Skeletal muscle satellite cell (primary cell): ENCODE data around the gene ANKMY2.

ENCODE experiments used
- H3K27me3 ChIP-seq: 2 replicates; pipeline ENCODE4 v1.7.0; 2013; ENCODE audit warnings: low read length; ENCODE audit not compliant: control insufficient read depth, insufficient read depth
- H3K36me3 ChIP-seq: 2 replicates; pipeline ENCODE4 v1.7.0; 2013; ENCODE audit warnings: mild to moderate bottlenecking, control low read depth, low read length; ENCODE audit not compliant: insufficient read depth
- H3K4me1 ChIP-seq: 2 replicates; pipeline ENCODE4 v1.7.0; 2013; ENCODE audit warnings: low read length; ENCODE audit not compliant: control insufficient read depth, insufficient read depth
- H3K4me2 ChIP-seq: 2 replicates; pipeline ENCODE4 v1.7.0; 2013; ENCODE audit warnings: mild to moderate bottlenecking, low read length
- H3K4me3 ChIP-seq: 2 replicates; pipeline ENCODE4 v1.7.0; 2013; ENCODE audit warnings: low read length
- H3K9ac ChIP-seq: 2 replicates; pipeline ENCODE4 v1.7.0; 2013; ENCODE audit warnings: mild to moderate bottlenecking, low read depth, low read length, moderate library complexity
- H3K9me3 ChIP-seq: replicated peaks from 2 replicates; pipeline ENCODE4 v1.7.0; 2013; ENCODE audit warnings: mild to moderate bottlenecking, control low read depth, low read length

The ANKMY2 gene

DNA sequence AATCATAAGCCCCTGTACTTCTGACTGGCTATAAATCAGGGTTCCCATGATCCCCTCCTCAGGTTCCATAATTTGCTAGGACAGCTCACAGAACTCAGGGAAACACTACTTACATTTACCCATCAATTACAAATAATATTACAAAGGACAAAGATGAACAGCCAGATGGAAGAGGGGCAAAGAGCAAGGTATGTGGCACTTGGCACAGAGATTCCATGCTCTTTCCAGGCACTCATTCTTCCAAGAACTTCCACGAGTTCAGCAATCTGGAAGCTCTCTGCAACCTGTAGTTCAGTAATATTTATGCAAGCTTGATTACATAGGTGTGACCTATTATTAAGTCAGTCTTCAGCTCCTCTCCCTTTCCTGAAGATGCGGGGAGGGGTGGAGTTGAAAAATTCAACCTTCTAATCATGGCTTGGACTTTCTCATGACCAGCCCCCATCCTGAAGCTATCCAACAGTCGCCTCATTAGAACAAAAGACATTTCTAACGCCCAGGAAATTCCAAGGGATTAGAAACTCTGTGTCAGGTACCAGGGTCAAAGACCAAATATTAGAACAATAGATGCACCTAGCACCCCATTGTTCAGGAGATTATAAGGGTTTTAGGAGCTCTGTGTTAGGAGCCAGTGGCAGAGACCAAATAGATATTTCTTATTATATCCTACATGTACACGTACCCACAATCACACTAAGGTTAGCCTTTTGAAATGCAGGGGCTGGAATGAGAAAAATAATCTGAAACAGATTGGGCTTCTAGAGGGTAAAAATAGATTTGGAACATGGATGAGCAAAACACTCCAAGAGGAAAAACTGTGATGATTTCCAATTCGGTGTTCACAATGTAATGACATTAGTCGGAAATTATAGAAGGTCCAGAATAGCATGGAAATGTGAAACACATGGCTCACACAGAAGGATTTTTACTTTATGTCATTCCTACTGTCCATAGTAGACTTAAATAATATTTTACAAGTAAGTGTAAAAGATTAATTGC, 7.0 kb downstream of the ANKMY2 start:
- H3K9ac ChIP-seq, result no peak overlapping the region
- H3K4me3 ChIP-seq, result no peak overlapping the region
- no peaks in the 10 kb centered on the region for H3K4me1 ChIP-seq
- H3K9me3 ChIP-seq, result no peaks in the 10 kb centered on the region
- H3K4me2 ChIP-seq, result no peak overlapping the region
- no peaks in the 10 kb centered on the region for H3K27me3 ChIP-seq
- H3K36me3 ChIP-seq, result no peaks in the 10 kb centered on the region

DNA sequence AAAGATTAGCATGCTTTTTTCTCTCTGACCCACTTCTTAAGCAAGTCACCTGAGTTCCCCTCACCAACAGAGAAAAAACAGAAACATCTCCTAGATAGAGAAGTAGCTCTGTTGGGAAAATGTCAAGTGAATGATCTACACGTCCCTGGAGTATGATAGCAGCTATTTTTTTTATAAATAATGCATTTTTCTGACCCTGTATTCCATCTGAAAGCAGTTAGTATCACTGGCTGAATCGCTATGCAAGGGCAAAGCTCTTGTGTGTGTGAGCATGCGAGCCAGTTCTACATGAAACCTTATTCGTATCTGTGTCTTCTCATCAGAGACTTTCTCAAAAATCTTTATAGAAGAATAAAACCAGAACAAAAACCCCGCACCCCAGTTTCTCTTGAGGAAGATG, 8.2 kb downstream of the ANKMY2 start:
- Histone ChIP-seq H3K9me3 (no peaks in the 10 kb centered on the region), H3K27me3 (no peaks in the 10 kb centered on the region), H3K4me2 (no peak overlapping the region), H3K4me3 (no peak overlapping the region), H3K9ac (no peak overlapping the region), H3K4me1 (no peaks in the 10 kb centered on the region), H3K36me3 (no peaks in the 10 kb centered on the region)

DNA sequence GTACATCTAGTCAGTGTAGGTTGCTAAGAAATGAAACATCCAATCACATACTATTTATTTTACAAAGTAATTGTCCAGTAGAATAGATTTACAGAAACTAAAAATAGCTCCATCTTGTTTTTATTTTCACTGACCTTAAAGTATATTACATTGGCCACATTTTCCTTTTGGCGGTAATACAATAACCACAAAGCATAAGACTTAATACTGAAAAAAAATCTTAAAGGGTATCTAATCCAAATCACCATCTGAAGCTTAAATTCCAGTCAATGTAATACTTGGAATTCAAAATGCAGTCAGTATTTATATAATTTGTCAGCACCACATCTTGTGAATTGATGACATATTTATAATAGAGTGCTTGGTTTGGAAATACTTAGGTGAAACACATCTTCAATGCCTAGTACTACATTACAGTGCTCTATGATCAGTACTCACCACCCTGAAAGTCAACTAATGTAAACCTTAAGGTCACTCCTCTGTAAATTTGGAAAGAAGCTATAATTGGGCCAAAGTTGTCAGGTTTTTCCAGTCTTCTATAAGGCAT, 8.9 kb downstream of the ANKMY2 start:
- Histone ChIP-seq H3K4me3 (no peak overlapping the region), H3K9ac (no peak overlapping the region), H3K9me3 (no peaks in the 10 kb centered on the region), H3K27me3 (no peaks in the 10 kb centered on the region), H3K36me3 (no peaks in the 10 kb centered on the region), H3K4me2 (no peak overlapping the region), H3K4me1 (no peaks in the 10 kb centered on the region)

DNA sequence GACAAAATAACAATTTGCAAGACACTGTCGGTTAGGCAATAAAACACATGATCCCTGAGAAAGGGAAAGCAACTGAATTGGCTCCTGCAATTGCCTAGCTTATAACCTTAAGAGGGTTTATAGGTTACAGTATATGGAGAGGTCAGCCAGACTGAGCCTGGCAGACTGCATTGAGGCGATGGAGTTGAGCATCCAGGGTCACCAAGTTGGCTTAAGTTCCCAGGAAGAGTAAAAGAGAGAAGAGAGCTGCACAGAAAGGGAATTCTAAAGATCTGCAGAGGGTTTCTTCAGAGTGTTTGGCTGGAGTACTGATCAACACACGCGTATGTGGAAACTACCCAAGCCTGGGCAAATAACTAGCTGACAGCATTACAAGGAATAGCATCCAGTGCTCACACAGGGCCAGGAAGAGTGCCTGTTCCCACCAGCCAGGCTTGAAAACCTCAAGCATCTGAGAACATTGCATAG, 11.2 kb downstream of the ANKMY2 start:
- Histone ChIP-seq H3K4me2 (no peak overlapping the region), H3K9me3 (no peaks in the 10 kb centered on the region), H3K4me1 (no peaks in the 10 kb centered on the region), H3K9ac (no peak overlapping the region), H3K4me3 (no peak overlapping the region), H3K36me3 (no peaks in the 10 kb centered on the region), H3K27me3 (no peaks in the 10 kb centered on the region)

DNA sequence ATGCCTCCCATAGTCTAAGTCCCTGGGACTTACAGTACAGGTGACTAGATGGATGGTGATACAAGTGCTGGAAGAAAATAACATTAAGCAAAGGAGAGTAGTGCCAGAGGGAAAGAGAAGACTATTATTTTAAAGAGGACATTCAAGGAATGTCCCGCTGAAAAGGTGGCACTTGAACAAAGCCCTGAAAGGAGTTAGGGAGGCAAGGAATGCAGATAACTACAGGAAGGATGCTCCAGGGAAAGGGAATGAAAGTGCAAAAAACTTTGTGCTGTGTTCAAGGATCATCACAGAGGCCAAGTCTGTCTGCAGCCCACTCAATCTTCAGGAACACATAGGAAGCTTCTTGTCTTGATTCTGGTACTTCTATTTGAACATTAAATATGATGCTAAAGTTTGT, 14.9 kb downstream of the ANKMY2 start:
- Histone ChIP-seq H3K9me3 (no peaks in the 10 kb centered on the region), H3K4me3 (no peak overlapping the region), H3K36me3 (no peaks in the 10 kb centered on the region), H3K9ac (no peak overlapping the region), H3K4me1 (peaks cover 7% of the 10 kb centered on the region), H3K27me3 (no peaks in the 10 kb centered on the region), H3K4me2 (no peak overlapping the region)

DNA sequence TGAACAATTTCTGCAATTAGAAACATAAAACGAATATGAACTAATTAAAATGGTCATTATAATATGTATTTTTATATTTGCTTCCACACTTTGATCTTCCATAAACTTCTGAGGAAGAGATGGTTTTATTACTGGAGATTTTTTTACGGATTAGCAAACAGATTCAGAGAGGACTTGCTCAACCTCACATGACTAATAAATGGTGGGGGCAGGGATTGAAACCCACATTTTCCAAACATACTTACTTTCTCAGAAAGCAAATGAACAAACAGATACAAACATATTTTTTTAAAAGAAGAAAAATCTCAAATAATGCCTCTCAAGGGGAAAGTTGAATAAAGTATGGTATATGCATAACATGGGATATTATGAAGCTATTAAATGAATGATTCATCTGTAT, 18.3 kb downstream of the ANKMY2 start:
- Histone ChIP-seq H3K9ac (no peak overlapping the region), H3K9me3 (no peaks in the 10 kb centered on the region), H3K27me3 (no peaks in the 10 kb centered on the region), H3K4me1 (peaks cover 7% of the 10 kb centered on the region), H3K36me3 (peaks cover 20% of the 10 kb centered on the region), H3K4me3 (no peak overlapping the region), H3K4me2 (no peak overlapping the region)

DNA sequence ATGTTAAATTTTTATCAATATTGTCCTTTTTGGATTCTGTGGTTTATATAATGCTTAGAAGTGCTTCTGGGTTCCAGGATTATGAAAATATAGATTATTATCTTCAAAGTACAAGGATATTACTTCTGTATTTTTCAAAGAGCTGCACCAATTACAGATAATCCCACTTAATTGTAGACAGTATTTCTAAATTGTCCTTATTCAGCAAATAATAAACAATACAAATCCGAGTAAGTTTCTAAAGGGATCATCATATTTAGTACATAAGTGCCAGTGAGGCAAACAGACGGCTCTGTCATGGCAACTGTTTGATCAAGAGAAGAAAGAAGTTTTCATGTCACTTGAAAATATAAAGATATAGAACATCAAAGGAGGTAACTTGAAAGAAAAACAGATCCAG, 19.2 kb downstream of the ANKMY2 start:
- Histone ChIP-seq H3K4me1 (peaks cover 7% of the 10 kb centered on the region), H3K9ac (no peak overlapping the region), H3K4me2 (no peak overlapping the region), H3K27me3 (no peaks in the 10 kb centered on the region), H3K36me3 (peaks cover 20% of the 10 kb centered on the region), H3K4me3 (no peak overlapping the region), H3K9me3 (no peaks in the 10 kb centered on the region)

DNA sequence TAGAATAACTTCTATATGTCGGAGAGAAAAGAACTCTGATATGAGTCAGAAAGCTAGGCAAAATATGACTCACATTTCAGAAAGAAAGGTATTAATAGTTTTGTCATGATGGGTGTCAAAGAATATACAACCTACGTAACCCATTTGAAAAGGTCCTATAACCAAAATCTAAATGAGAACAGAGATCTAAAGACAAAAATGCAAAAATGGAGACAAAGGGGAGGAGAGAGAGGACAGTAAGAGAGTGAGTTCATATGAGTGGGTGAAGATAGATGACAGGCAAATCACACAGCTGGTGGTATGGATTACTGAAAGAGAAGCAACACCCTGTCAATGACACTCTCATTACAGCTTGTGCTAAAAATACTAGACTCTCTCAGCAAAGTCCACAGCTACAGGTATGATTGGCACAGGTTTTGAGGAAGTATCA, 25.6 kb downstream of the ANKMY2 start:
- Histone ChIP-seq H3K9ac (no peak overlapping the region), H3K4me3 (no peak overlapping the region), H3K4me1 (no peaks in the 10 kb centered on the region), H3K9me3 (no peaks in the 10 kb centered on the region), H3K27me3 (no peaks in the 10 kb centered on the region), H3K36me3 (peaks cover 25% of the 10 kb centered on the region), H3K4me2 (no peak overlapping the region)

DNA sequence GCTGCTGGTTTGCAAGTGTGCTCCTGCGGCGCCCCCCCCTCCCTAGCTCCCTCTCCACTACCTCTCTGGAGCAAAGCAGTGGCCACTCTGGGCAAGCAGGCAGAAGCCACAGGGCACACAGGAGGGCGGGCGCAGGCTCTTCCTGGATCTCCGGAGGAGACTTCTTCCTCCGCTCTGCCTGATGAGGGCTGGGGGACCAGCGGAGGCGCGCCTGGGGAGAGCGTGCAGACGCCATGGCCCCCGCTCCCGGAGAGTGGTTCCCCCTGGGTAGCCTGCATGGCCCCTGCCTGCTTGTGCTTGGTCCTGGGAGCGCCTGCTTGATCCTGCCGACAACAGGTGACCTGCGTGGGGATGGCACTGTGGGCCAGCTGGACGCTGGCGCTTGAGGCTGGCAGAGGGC, 29.0 kb downstream of the ANKMY2 start:
- no peak overlapping the region for H3K4me3 ChIP-seq
- no peak overlapping the region for H3K4me2 ChIP-seq
- peaks cover 25% of the 10 kb centered on the region for H3K36me3 ChIP-seq
- H3K9ac ChIP-seq, result no peak overlapping the region
- H3K4me1 ChIP-seq, result no peaks in the 10 kb centered on the region
- no peaks in the 10 kb centered on the region for H3K27me3 ChIP-seq
- H3K9me3 ChIP-seq, result no peaks in the 10 kb centered on the region

DNA sequence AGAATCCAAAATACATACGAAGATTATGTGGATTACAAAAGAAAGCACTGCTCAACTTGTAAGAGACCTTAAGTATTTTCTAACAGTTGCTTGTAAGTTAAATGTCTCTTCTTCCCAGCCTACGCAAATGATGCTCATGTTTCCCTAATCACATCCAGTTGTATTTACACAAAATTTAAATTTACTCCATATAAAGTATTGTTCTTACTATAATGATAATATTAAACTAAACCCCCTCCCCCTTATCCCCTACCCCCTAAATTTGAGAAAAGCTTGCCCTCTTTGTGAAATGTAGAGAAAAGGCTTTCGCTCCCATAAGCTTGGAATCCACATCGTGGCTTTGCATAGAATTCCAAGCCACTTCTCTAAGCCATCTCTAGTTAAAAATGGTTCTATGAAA, 29.4 kb downstream of the ANKMY2 start:
- Histone ChIP-seq H3K9me3 (no peaks in the 10 kb centered on the region), H3K4me1 (no peaks in the 10 kb centered on the region), H3K27me3 (no peaks in the 10 kb centered on the region)

DNA sequence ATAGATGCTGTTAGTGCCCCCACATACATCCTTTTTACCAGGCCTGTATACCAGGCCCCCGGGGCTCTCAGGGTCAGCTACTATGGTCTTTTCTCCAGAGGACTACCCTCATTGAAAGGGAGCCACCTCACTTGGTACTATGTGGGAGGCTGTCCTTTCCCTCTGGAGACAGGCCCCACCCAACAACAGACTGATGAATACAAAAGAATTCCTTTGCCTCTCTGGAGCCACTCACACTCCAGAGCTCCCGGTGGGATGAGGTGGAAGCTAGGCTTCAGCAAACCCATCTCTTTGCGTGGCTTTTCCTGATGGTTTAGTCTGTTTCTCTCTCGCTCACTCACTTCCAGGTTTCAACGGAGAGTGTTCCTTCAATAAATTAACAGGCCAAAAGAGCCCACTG, 30.3 kb downstream of the ANKMY2 start:
- H3K9ac ChIP-seq, result no peak overlapping the region
- H3K36me3 ChIP-seq, result peaks cover 27% of the 10 kb centered on the region
- H3K4me2 ChIP-seq, result no peak overlapping the region
- no peaks in the 10 kb centered on the region for H3K4me1 ChIP-seq
- H3K9me3 ChIP-seq, result no peaks in the 10 kb centered on the region
- no peaks in the 10 kb centered on the region for H3K27me3 ChIP-seq
- H3K4me3 ChIP-seq, result no peak overlapping the region

More for the DNA sequence above, 29.4 kb downstream of the ANKMY2 start:
- peaks cover 25% of the 10 kb centered on the region for H3K36me3 ChIP-seq
- H3K4me3 ChIP-seq, result no peak overlapping the region
- H3K9ac ChIP-seq, result no peak overlapping the region
- no peak overlapping the region for H3K4me2 ChIP-seq
